HG03571 (cell line): ENCODE measurements around the gene NDST3.
"Not testable (repeated sequence)": the region's sequence is repeated elsewhere in the genome, so short reads cannot be mapped to it uniquely, and the experiment has no call there.

Experiments used
- ATAC-seq: cut with Tn5 transposase; IDR thresholded peaks from one replicate; pipeline ENCODE4 v1.9.1; 2021; ENCODE audit not compliant: unreplicated experiment

The NDST3 gene

GRCh38 chr4:118296729-118297128, 262.4 kb downstream of the NDST3 start:
- ATAC-seq: no peak

- ATAC-seq: not testable (repeated sequence)
Observed at GRCh38 chr4:118299619-118300018, 265.3 kb downstream of the NDST3 start.

- ATAC-seq: no peak
Observed at GRCh38 chr4:118307643-118308042, 273.4 kb downstream of the NDST3 start.
